ENCODE measurements around the gene PPP1R37. TPM values are rescaled to one million over a fixed set of nuclear protein-coding genes. Genes with fewer than 3 reads are reported as not detected.
A peak's percentile ranks its signal among the peaks of the same experiment; 100 is the strongest.

PPP1R37 gene
- total and polyA plus RNA-seq, 2 of the 8 experiments (the other 6 are each of a cell fraction or from before 2014, with no cell fraction given), result 14.6 to 25.7 TPM

DNA sequence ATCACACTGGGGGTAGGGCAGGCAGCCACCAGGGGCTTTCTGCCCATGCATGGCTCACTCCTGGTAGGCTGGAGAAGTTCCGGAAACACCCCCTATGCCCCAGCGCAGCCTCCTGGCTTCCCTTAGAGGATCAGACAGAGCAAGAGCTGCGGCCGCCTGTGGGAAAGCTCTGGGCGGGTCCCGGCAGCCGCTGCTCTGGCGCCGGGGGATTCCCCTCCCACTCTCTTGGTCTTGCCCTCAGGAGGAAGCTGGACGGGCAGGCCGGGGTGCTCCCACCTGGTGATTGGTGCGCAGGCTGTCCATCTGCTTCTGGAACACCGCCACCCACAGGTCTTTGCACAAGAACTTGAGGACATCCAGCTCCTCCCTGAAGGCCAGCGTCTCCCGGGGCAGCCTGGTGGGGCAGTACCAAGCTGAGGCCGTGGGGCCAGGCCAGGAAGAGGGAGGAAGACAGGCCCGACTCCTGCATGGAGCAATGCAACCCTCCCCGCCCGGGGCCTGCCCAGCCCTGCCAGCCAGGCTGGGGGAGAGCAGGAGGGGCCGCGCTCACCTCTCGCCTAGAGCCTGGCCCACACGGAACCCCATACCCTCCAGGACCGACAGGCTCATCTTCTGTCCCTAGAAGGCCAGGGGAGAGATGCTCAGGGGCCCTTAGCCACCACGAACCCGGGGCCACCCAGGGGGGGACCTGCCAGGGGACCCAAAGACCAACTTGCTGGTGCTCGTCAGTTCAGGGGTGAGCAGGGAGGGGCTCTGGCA is 71.8 kb downstream of the PPP1R37 start:
- Histone ChIP-seq H3K4me3 (ENCODE audit: extremely low read depth in 1 of 4, insufficient read depth in 2 of 4, low read depth in 3 of 4, low read length in 4 of 4) (no peak overlapping the region), H4K91ac (replicated peaks; ENCODE audit: insufficient read length, low read length) (no peak overlapping the region), H4K8ac (ENCODE audit: extremely low read depth, insufficient read depth, low read length) (peak overlapping the region; percentile 54), H3K56ac (replicated peaks; ENCODE audit: insufficient read length, low read depth, low read length) (no peak overlapping the region), H2BK5ac (ENCODE audit: low read depth, low read length) (0 out of 2 replicates have a peak overlapping the region, but pooled peaks have one; percentile 49), H4K20me1 (replicated peaks in 1 of 2; ENCODE audit: control insufficient read depth in 1 of 2, insufficient read depth in 2 of 2, low read length in 2 of 2) (peaks cover 0 to 7% of the 10 kb centered on the region in 2 experiments), H3K4ac (replicated peaks; ENCODE audit: insufficient read length, low read depth, low read length) (no peak overlapping the region), H3K9me3 (ENCODE audit: insufficient read depth in 2 of 2, low read depth in 1 of 2, low read length in 1 of 2) (no peaks in the 10 kb centered on the region), H3K23me2 (ENCODE audit: low read depth, low read length) (no peaks in the 10 kb centered on the region), H2BK12ac (ENCODE audit: low read depth, low read length) (no peak overlapping the region), H3K18ac (ENCODE audit: extremely low read depth, low read length) (no peak overlapping the region), H3K79me1 (ENCODE audit: low read depth, low read length) (no peaks in the 10 kb centered on the region; the same call in 1 of the 2 replicates), H3K23ac (ENCODE audit: insufficient read length) (no peak overlapping the region), H3K4me2 (ENCODE audit: insufficient read depth in 1 of 2, low read depth in 2 of 2, low read length in 2 of 2) (no peak overlapping the region), H3K9ac (replicated peaks in 1 of 4; ENCODE audit: extremely low read depth in 1 of 4, low read depth in 3 of 4, low read length in 3 of 4) (no peak overlapping the region), H2BK120ac (replicated peaks; ENCODE audit: low read depth, low read length) (no peak overlapping the region), H2BK15ac (ENCODE audit: low read length) (no peak overlapping the region), H2AK5ac (ENCODE audit: low read depth, low read length) (no peak overlapping the region), H3K79me2 (ENCODE audit: control insufficient read depth in 1 of 2, insufficient read depth in 2 of 2, low read length in 2 of 2) (no peaks in the 10 kb centered on the region), H3K4me1 (replicated peaks in 1 of 4; ENCODE audit: control insufficient read depth in 3 of 4, insufficient read depth in 4 of 4, low read length in 3 of 4) (peaks cover 0 to 17% (median 8%) of the 10 kb centered on the region in 4 experiments; a peak in 5 of 7 replicates), H3K36me3 (ENCODE audit: control insufficient read depth in 2 of 4, insufficient read depth in 4 of 4, low read length in 3 of 4) (no peaks in the 10 kb centered on the region), H3K14ac (ENCODE audit: insufficient read length) (no peak overlapping the region), H3K27me3 (replicated peaks in 1 of 4; ENCODE audit: control insufficient read depth in 3 of 4, extremely low read depth in 1 of 4, insufficient read depth in 3 of 4, low read length in 3 of 4) (peaks cover 0 to 5% (median 1%) of the 10 kb centered on the region in 4 experiments; a peak in 3 of 7 replicates), H2BK20ac (ENCODE audit: low read length) (no peak overlapping the region), H2AFZ (ENCODE audit: low read length) (no peak overlapping the region), H4K5ac (ENCODE audit: insufficient read length, low read depth, low read length) (no peak overlapping the region), H3K27ac (ENCODE audit: low read depth, low read length) (no peak overlapping the region)
- FAIRE-seq (no peak), DNase-seq (ENCODE audit: low read depth in 1 of 2, low spot score in 2 of 2) (peak; percentile 50 to 69)
- no peak for TF ChIP-seq MAFK (IDR thresholded peaks at IDR 0.05; ENCODE audit: low read depth, low read length)
- TF ChIP-seq KDM1A (IDR thresholded peaks at IDR 0.05; ENCODE audit: borderline replicate concordance, low read length), result no peak
- TF ChIP-seq BCL11A (IDR thresholded peaks at IDR 0.05; ENCODE audit: low read depth in 2 of 2, low read length in 2 of 2), result no peak
- TF ChIP-seq ZNF274 (IDR thresholded peaks at IDR 0.05; ENCODE audit: borderline replicate concordance, extremely low read depth, low read length), result no peak
- TF ChIP-seq POLR2AphosphoS5 (IDR thresholded peaks at IDR 0.05; ENCODE audit: low read depth, low read length), result no peak
- no peak for TF ChIP-seq TCF12 (IDR thresholded peaks at IDR 0.05; ENCODE audit: low read depth, low read length)
- TF ChIP-seq CTCF (IDR thresholded peaks at IDR 0.05; ENCODE audit: control extremely low read depth in 1 of 3, insufficient read depth in 1 of 3, low read depth in 1 of 3, low read length in 3 of 3), result peak in 1 of 3 experiments; percentile 2; a peak in 2 of 4 replicates
- no peak for TF ChIP-seq HDAC2 (IDR thresholded peaks at IDR 0.05; ENCODE audit: borderline replicate concordance in 1 of 2, low read depth in 2 of 2, low read length in 2 of 2)
- no peak for TF ChIP-seq POU5F1 (IDR thresholded peaks at IDR 0.05; ENCODE audit: low read depth, low read length)
- ChIA-PET CTCF (ENCODE audit: partially characterized antibody) (interaction anchor here (0.6 to 5.6 kb wide), 14 partner anchors 9 to 173 kb away, joined by 3 to 54 read pairs (median 4); partner anchors contain the start of gene TRAPPC6A), POLR2A (ENCODE audit: partially characterized antibody) (interaction anchor here (0.9 to 3.7 kb wide), 9 partner anchors 10 to 73 kb away, joined by 3 to 21 read pairs (median 4); partner anchors contain the start of genes BLOC1S3 and TRAPPC6A)
- WGBS, 2 experiments (ENCODE audit: extremely low coverage in 1 of 2, insufficient coverage in 1 of 2, insufficient read length in 1 of 2, insufficient replicate concordance in 2 of 2, low coverage in 1 of 2, low lambda C conversion rate in 2 of 2, missing lambda C conversion rate in 1 of 2), result 77% methylated on average over 26 of the region's 27 CpGs; no CpG with 5 or more reads in 1 of the 2 experiments
